Fibroblast of lung (primary cell): ENCODE measurements around the gene CHN1.

Source experiments
- EZH2 ChIP-seq: IDR thresholded peaks from 2 replicates; pipeline ENCODE4 v1.5.1; 2012; ENCODE audit warnings: low read length, control low read depth, mild to moderate bottlenecking; ENCODE audit errors: missing control alignments
- TF ChIP-seq, protein P1 (sequence below), 2 donors: IDR thresholded peaks in 1 of 2; conservative IDR thresholded peaks in 1 of 2; 1 replicate in 1 of 2; 2 replicates in 1 of 2; pipeline ENCODE4 v1.5.1; 2011 to 2012; ENCODE audit warnings: low read length in 2 of 2, control low read depth in 1 of 2, inconsistent platforms in 1 of 2, low read depth in 1 of 2, mild to moderate bottlenecking in 1 of 2

DNA sequence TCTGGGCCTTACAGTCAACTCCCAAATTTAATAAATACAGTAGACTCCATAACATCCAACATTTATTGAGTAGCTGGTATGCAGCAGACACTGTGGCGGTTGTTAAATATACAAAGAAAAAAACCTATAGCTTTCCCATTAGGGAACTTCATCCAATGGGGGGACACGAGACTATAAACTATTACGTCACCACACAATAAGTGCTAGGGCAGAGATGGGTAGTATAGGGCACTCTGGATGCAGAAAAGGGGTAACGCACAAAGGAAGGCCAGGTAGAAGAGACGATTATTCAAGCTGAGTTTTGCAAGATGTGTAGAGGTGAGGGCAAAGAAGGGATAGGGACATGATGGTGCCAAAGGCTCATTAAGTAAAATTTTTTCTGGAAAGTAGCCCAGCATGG lies 10.8 kb downstream of the CHN1 start:
- TF ChIP-seq, protein P1, sequence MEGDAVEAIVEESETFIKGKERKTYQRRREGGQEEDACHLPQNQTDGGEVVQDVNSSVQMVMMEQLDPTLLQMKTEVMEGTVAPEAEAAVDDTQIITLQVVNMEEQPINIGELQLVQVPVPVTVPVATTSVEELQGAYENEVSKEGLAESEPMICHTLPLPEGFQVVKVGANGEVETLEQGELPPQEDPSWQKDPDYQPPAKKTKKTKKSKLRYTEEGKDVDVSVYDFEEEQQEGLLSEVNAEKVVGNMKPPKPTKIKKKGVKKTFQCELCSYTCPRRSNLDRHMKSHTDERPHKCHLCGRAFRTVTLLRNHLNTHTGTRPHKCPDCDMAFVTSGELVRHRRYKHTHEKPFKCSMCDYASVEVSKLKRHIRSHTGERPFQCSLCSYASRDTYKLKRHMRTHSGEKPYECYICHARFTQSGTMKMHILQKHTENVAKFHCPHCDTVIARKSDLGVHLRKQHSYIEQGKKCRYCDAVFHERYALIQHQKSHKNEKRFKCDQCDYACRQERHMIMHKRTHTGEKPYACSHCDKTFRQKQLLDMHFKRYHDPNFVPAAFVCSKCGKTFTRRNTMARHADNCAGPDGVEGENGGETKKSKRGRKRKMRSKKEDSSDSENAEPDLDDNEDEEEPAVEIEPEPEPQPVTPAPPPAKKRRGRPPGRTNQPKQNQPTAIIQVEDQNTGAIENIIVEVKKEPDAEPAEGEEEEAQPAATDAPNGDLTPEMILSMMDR (conservative IDR thresholded peaks at IDR 0.05 in 1 of 2, IDR thresholded peaks at IDR 0.05 in 1 of 2; ENCODE audit: low read depth in 1 of 2, low read length in 2 of 2): no peak
- TF ChIP-seq EZH2: no peak
